ENCODE data around the gene GLI2. TPM values are rescaled to one million over a fixed set of nuclear protein-coding genes. Genes with fewer than 3 reads are reported as not detected.

Gene GLI2
- total RNA-seq, 2 experiments from 2014 or later = not detected

DNA sequence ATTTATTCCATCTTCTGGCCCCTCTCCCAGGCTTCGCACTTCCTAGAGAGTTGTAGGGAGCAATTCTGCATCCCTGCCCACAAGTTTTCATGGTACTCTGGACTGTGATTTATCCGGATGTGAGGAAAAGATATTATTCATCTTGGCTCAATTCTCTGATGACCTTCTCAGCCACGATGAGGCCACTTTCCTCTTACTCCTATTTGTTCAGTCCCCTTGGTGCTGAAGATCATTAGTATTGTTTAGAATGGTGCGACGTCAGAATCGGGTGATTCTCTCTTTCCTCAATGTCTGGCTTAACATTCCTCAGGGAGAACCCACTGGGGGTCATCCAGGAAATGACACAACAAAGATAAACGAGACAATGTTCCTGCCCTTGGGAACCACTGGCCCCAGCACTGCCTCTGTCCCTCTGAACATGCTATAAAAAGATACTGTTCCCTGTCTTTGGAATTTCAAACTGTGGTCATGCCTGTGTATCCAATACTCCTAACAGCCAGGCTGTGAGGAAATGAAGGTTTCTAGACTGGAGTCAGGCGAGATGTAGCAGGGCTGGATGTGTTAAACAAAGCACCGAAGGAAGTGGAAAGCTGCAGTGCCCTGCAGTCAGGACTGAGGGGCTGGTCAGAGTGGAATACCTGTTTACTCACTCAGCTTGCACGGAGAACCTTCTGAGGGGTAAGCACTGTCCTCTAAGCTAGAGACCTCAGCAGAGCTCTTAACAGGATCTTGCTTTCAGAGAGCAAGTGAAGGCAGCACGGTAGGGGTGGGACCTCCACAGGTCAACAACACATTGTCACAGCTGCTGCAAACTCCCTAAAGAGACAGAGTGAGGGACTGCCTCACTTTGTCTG is 12.9 kb upstream of the GLI2 start:
- Mint-ChIP-seq H3K36me3 (no peaks in the 10 kb centered on the region), H3K27me3 (no peaks in the 10 kb centered on the region), H3K9me3 (peaks cover 5% of the 10 kb centered on the region), H3K27ac (no peak overlapping the region), H3K4me3 (no peak overlapping the region), H3K4me1 (no peaks in the 10 kb centered on the region)
- DNase-seq = no peak

- H3K36me3 Mint-ChIP-seq = no peaks in the 10 kb centered on the region
- peaks cover 5% of the 10 kb centered on the region for H3K9me3 Mint-ChIP-seq
- no peak overlapping the region for H3K4me3 Mint-ChIP-seq
- H3K27me3 Mint-ChIP-seq = no peaks in the 10 kb centered on the region
- no peaks in the 10 kb centered on the region for H3K4me1 Mint-ChIP-seq
- DNase-seq = no peak
- H3K27ac Mint-ChIP-seq = no peak overlapping the region
These were observed 9.4 kb upstream of the GLI2 start for GRCh38 chr2:120726245-120726644.

DNA sequence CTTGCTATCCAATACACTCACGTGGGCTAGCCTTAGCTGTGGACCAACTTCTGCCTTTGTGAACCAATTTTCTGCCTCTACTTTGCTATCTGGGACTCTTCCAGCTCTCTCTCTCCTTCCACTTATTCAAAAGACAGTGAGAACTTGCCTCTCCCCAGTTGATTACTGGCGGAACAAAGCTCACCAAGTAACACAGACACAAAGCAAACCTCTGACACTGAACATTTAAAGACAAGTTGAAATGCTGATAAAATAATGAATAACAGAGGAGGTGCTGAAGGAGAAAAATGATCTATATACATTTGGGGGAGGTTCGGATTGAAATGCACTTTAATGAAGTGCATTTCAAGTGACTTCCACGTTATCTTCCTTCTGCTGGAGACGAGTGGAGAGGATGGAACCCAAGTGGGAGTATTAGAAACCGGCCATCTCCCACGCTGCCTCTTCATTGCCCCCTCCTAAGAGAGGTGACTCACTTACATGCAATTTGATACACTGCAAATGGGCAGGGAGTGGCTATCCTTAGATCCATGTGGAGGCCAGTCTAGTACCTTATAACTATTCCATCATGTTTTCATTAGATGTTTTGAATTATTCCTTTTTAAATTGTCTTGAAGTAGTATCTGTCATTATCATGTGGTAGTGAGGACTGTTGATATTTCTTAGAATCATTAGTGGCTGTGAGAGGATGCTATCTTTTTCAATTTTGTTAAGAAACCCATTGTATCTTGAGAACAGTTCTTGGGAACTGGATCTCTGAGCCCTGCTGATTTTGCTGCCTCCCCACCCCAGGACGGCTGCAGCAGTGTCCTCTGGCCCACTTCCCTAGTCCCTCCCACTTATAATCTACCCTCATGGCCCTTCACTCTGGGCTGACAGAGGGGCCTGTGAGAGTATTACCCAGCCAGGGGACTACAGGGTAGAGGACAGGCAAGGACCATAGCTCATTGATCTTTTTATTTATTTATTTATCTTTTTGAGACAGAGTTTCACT is 6.0 kb upstream of the GLI2 start:
- DNase-seq = no peak
- Mint-ChIP-seq H3K9me3 (peaks cover 2% of the 10 kb centered on the region), H3K4me1 (peaks cover 3% of the 10 kb centered on the region), H3K27ac (no peak overlapping the region), H3K27me3 (peaks cover 28% of the 10 kb centered on the region), H3K4me3 (no peak overlapping the region), H3K36me3 (no peaks in the 10 kb centered on the region)

GRCh38 chr2:120731175-120731574 is 4.5 kb upstream of the GLI2 start:
- Mint-ChIP-seq H3K4me1 (peaks cover 3% of the 10 kb centered on the region), H3K9me3 (peaks cover 2% of the 10 kb centered on the region), H3K4me3 (no peak overlapping the region), H3K36me3 (no peaks in the 10 kb centered on the region), H3K27me3 (peaks cover 33% of the 10 kb centered on the region), H3K27ac (no peak overlapping the region)
- DNase-seq = no peak

DNA sequence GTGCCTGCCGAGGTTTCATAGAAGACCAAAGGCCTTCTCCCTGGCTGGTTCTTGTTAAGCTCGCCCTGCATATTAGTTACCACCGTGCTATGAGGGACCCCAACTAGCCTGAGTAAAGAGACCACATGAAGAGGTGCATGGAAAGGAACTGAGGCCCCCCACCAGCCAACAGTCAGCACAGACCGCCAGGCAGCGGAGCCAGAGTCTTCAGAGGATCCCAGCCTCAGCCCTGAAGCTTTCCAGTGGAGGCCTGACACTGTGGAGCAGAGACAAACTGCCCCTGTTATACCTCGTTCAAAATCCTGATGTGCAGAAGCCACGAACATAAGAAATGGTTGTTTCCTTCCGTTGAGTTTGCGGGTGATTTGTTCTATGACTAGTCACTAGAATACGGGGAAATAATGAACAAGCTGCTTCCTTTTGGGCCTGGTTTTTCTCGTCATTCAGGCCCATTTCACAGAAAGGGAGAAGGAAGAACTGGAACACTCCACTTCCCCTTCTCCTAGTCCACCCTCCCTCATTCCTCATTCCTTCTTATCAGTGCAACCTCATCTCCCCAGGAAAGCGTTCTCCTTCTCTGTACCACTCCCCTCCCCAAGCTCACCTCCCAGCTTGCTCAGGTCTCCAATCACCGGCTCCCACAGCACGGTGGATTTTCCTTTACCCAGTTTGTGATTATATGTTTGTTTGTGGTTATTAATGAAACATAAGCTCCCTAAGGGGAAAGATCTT is 3.0 kb upstream of the GLI2 start:
- Mint-ChIP-seq H3K9me3 (no peaks in the 10 kb centered on the region), H3K4me3 (no peak overlapping the region), H3K27me3 (peaks cover 47% of the 10 kb centered on the region), H3K4me1 (peaks cover 9% of the 10 kb centered on the region), H3K27ac (no peak overlapping the region), H3K36me3 (no peaks in the 10 kb centered on the region)
- DNase-seq = no peak

DNA sequence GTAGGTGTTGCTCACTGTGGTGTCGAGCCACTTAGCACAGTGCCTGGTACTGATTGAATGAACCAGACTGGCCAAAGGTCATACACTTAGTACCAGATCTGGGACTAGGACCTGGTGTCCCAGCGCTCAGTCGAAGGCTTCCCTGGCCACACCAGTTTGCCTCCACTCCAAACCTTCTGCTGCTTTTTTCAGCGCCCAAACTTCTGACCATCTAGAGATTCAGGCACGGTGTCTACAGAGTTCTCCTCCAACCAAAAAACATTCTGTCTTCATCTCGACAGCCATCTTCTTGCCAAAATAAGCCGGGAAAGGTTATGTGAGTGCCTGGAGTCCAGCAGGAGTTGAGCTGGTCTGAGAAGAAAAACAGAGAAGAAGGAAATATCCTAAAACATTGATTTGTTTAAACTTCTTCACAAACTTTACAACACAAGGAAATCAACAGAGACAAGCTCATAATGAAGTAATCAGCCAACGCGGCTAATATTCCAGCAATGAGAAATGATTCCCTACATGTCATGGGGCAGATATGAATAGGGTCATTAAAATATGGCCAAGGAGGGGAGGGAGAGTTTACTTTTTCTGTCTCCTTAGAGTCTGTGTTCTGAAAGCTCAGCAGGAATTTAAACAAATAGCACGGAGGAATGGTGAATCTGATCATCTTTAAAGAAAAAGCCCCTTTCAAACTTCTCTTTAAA is 2.3 kb upstream of the GLI2 start:
- H3K4me1 Mint-ChIP-seq = peaks cover 9% of the 10 kb centered on the region
- no peaks in the 10 kb centered on the region for H3K36me3 Mint-ChIP-seq
- DNase-seq = no peak
- no peaks in the 10 kb centered on the region for H3K9me3 Mint-ChIP-seq
- H3K27me3 Mint-ChIP-seq = peaks cover 54% of the 10 kb centered on the region
- no peak overlapping the region for H3K4me3 Mint-ChIP-seq
- H3K27ac Mint-ChIP-seq = no peak overlapping the region

DNA sequence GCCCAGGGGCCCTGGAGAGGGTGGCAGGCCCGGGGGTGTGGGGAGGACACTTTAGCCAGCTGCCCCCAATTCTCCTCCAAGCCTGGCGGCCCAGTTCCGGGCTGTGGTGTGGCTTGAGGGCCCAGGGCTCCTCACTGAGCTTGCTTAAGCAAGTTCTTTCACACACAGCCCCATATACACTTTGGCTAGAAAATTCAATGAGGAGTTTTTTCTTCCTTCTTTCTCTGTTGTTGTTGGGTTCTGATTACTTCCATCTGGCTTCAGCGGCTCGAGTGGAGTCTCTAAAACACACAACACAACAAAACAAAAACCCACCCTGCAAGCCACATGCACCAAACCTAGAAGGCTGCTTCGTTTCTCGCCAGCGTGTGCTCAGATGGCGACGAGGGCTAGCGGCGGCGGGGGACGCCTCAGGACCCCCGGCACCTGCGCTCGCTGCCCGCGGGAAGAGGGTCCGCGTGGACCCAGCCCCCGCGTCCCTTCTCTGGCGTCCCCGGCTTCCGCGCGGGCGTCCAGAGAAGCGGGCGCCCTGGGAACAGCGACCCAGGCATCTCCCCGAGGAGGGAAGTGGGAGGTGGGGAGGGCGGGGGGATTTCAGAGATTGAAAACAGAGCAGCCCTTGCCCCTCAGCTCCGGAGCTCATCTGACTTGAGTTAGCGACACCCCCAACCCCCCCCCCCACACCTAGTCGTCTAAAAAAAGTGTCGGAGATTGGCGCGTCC is 577 bp upstream of the GLI2 start:
- Mint-ChIP-seq H3K4me1 (peaks cover 9% of the 10 kb centered on the region), H3K4me3 (no peak overlapping the region), H3K9me3 (no peaks in the 10 kb centered on the region), H3K36me3 (no peaks in the 10 kb centered on the region), H3K27ac (no peak overlapping the region), H3K27me3 (peaks cover 69% of the 10 kb centered on the region)
- DNase-seq = no peak

GRCh38 chr2:120736202-120736623 is 545 bp downstream of the GLI2 start:
- Mint-ChIP-seq H3K36me3 (no peaks in the 10 kb centered on the region), H3K27ac (no peak overlapping the region), H3K27me3 (peaks cover 80% of the 10 kb centered on the region), H3K4me3 (peak overlapping the region; percentile 18), H3K4me1 (peaks cover 9% of the 10 kb centered on the region), H3K9me3 (no peaks in the 10 kb centered on the region)
- no peak for DNase-seq

DNA sequence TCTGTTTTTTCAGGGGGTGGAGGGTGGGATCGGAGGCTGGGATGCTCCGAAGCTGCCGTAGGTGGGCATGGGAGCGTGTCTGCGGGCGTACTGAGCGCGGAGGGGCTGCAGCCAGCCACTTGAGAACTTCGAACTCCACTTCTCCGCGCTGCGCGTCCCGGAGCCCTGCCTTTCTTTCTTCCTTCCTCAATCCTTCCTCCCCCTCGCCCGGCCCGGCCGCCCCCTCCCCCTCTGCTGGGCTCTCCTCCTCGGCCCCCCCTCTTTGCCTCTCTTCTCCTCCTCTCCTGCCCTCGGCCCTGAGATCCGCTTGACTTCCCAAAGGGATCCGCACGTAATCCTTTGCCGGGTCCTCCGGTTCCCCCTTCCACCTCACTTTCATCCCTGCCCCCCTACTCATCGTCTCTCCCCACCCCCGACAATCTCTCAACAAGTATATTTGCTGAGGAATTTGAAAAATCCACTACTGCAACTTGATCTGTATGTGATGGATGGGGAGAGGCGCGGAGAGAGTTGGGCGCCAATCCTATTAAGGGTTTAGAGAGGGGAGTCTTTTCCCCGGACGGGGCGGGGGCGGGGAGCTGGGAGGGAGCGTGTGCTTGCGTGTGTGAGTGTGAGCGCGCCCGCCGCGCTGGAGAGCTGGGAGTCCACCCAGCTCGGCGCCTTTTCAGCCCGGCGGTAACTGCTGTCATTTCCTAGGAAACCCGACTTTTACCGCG is 1.1 kb downstream of the GLI2 start:
- DNase-seq = no peak
- H3K4me1 Mint-ChIP-seq = peaks cover 9% of the 10 kb centered on the region
- no peak overlapping the region for H3K27ac Mint-ChIP-seq
- H3K9me3 Mint-ChIP-seq = no peaks in the 10 kb centered on the region
- no peaks in the 10 kb centered on the region for H3K36me3 Mint-ChIP-seq
- H3K4me3 Mint-ChIP-seq = no peak overlapping the region
- peaks cover 83% of the 10 kb centered on the region for H3K27me3 Mint-ChIP-seq

GRCh38 chr2:120737340-120738101 is 1.9 kb downstream of the GLI2 start:
- no peak overlapping the region for H3K27ac Mint-ChIP-seq
- no peak overlapping the region for H3K4me3 Mint-ChIP-seq
- H3K4me1 Mint-ChIP-seq = peaks cover 9% of the 10 kb centered on the region
- peaks cover 83% of the 10 kb centered on the region for H3K27me3 Mint-ChIP-seq
- no peaks in the 10 kb centered on the region for H3K36me3 Mint-ChIP-seq
- no peak for DNase-seq
- H3K9me3 Mint-ChIP-seq = no peaks in the 10 kb centered on the region

DNA sequence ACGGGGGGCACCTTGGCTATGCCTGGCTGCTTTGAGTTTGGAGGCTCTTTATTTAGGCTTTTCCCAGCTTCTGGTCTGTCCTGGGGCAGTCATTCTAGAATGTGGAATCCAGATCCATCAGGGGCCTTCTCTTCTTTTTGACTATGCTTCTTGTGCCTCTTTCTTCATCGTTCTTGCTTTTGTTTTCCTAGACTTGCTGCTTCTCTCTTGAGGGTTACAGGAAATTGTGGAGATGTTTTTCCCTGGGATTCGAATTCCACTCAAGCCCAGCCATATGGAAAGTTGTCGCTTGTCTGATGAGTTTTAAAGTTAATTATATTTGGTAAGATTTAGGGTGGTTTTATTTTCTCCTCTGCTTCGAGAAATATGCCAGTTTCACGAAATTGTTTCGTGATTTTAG is 2.4 kb downstream of the GLI2 start:
- peaks cover 83% of the 10 kb centered on the region for H3K27me3 Mint-ChIP-seq
- H3K4me3 Mint-ChIP-seq = no peak overlapping the region
- no peaks in the 10 kb centered on the region for H3K36me3 Mint-ChIP-seq
- no peak overlapping the region for H3K27ac Mint-ChIP-seq
- no peaks in the 10 kb centered on the region for H3K9me3 Mint-ChIP-seq
- DNase-seq = no peak
- peaks cover 6% of the 10 kb centered on the region for H3K4me1 Mint-ChIP-seq

DNA sequence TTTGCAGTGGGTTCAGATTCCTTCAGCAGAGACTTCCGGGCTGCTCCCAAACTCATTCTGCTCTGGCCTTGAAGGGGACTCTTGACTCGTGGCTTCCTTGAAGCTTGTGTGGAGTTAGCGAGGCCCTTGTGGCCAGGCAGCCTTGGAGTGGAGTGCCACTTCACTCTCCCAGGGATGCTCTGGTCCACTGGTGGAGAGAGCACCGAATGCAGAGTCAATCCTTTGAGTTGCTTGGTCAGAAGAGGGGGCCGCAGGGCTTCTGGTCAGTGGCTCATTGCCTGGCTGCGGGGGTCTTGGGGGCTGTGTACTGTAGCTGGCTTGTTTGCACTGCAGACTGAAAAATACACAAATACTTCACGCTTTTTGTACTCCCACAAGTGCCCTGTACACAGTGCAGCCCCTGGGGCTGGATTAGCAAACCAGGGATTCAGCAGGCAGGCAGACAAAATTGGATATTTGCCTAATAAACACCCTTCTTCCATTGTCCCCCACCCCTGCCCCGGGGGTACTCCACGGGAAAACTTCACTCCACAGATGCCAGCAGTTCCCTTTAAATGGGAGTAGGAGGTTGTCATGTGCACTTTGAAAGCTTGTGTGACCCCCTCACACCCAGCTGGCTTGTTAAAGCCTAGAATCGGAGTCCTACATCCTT is 3.2 kb downstream of the GLI2 start:
- Mint-ChIP-seq H3K4me3 (no peak overlapping the region), H3K27ac (no peak overlapping the region), H3K9me3 (no peaks in the 10 kb centered on the region), H3K27me3 (peaks cover 83% of the 10 kb centered on the region), H3K36me3 (no peaks in the 10 kb centered on the region), H3K4me1 (peaks cover 6% of the 10 kb centered on the region)
- DNase-seq = no peak
